HG02610 (cell line): ENCODE data around the gene KHNYN.

ENCODE experiments used
- ATAC-seq: cut with Tn5 transposase; IDR thresholded peaks from one replicate; pipeline ENCODE4 v1.9.1; 2021; ENCODE audit warnings: mild to moderate bottlenecking, moderate library complexity; ENCODE audit not compliant: unreplicated experiment

The KHNYN gene

DNA sequence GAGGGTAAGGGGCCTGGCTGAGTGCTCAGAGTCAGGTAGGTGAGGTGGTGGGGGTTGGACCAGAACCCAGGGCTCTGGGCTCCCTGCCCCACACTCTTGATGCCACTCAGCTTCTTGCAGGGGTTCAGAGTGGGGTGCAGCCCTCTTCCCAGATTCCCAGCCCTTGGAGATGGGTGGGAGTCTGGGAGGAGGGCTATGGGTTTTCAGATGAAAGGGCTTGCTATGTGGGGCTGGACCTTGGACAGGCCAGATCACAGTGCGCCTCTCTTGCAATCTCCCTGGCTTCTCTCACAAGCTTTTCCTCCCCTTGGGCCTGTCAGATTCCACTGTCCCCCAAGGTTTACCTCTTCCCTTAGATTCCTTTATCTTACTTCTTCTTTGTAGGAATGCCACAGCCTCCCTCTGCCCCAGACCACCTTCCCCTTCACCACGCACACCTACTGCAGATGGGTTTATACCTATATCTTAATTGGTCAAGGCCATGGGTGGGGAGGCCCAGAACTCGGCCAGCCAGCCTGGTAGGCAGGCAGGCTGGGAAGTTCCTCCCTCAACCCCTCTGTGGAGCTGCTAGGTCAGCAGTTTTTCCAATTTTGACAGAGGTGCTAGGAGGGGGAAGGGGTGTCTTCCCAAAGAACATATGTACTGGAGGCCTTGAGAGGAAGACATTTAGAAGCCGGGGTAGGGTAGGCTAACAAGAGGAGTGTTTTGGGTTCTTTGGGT is 29.6 kb upstream of the KHNYN start:
- ATAC-seq: no peak

DNA sequence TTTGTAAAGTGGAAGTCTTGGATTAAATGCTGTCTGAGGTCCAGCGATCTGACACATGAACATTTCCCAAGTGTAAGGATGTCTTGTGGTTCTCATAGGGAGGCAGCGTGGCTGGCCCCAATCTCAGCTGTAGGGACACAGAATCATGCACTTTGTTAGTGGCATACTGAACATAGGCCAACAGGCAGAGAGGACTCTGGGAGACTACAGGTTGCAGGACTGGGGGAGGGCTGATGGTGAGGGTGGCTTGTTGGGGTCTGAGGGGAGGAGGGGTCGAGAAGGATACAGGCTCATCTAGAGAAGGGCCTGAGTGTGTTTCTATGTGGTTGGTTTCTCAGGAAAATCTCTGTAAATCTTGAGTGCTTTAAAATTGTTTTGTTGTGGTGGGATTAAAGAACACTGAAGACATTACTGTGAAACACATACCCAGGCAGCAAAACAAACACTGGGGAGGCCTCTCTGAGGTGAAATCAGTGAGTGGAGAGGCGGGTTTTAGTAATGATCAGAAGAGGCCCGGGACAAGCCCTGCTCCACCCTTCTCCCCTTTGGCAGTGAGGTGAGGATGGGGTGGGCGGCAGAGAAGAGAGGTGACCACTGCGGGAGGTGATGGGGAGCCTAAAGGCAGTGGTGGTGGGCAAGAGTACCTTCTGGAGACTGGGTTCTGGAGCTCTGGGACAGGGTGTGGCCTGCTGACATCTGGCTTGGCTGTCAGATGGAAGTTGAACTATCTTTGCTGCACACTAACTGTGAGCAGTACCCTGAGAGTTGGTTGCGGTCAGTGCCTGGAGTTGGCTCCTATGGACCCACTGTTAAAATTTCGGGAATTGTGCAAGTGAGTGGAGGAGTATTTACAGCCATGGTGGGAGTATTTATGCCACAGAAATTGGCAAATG is 27.7 kb upstream of the KHNYN start:
- no peak for ATAC-seq

DNA sequence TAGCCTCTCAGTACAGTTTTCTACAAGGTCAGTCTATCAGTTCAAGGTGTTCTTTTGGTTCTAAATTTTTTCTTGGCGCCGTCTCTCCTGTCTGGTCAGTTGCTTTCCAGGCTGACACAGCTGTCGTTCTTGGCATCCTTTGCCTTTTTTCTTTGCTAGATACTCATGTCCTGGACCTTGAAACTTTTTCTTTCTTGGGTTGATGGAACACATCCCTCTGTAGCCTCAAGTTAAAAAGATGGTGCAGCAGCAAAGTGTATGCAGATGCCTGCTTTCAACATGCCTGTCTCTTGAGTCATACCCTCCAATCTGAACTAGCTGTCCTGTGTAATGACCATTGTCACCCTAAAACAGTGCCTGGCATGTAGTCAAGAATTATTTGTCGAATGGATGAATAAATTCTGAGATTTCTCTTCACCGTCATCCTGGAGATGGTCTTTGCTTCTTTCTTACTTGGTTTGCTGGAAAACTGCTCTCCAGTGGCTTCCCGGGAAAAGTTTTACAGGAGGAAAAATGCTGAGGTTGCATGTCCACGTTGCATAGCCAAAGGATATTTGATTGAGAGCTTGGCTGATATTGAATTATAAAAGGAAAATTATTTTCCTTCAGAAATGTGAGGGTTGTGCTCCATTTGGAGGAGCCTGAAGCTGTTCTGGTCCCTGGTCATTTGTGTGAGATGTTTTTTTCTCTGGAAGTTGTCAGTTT is 26.3 kb upstream of the KHNYN start:
- ATAC-seq: no peak

DNA sequence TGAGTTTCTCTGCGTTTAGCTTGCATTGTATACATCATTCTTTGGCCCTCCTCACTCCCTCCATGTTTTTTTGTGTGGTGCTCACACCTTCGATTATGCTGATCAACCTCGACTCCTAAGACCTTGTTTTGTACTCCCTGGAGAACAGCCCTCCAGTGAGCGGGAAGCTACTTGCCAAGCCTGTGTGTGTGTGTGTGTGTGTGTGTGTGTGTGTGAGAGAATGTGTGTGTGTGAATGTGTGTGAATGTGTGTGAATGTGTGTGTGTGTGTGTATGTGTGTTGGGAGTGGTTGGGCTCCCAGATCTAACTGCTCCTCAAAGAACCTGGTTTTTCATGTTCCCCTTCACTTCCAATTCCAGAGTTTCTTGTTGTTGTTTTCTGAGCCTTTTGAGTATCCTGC is 24.9 kb upstream of the KHNYN start:
- ATAC-seq: no peak

- ATAC-seq: no peak
Observed at GRCh38 chr14:24406416-24406815, 23.3 kb upstream of the KHNYN start.

- ATAC-seq: no peak
Observed at GRCh38 chr14:24407608-24408325, 22.0 kb upstream of the KHNYN start.

- no peak for ATAC-seq
Observed at GRCh38 chr14:24408764-24409163, 21.0 kb upstream of the KHNYN start.

- ATAC-seq: no peak
Observed at GRCh38 chr14:24409192-24409591, 20.6 kb upstream of the KHNYN start.

GRCh38 chr14:24409956-24410355 is 19.8 kb upstream of the KHNYN start:
- no peak for ATAC-seq

DNA sequence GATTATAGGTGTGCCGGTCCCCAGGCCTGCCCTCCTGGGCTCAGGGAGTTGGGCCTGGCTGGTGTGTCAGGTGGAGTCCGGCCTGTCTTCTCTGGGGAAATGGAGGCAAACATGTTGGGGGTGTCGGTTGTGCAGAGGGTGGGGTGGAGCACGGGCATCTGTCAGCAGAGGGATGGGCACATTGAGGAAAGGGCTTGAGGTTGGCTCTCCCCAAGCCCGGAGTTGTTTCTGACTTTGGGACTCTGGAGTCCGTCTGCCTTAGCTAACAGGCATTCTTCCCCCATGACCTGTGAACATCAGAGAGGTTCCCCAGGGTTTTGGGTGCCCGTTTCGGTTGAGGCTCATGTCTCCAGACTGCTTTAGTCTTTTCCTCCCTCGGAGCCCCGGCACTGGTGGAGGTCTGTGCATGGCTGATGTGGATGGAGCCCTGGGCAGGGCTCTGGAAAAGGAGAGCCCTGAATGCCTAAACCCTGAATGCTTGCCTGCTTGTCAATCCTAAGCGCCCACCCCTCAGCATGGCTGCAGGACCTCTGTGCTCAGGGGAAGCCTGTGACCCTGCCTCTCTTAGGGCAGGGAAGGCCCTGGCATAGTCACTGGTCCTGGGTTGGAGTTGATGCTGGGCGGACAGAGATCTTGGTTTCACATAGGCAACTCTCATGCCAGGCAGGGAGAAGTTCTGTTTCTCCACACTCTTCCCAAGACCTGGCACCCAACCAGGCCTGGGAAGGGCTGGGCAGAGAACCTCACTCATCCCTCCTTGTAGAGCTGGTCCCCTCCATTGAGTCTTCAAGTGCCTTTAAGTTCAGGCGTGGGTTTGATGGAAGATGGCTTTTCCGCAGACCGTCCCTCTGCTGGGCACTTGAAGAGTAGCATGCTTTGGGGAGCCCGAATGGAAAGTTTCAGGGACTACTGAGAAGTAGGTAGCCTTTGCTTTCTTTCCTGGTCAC is 18.0 kb upstream of the KHNYN start:
- peak; percentile 55 for ATAC-seq

DNA sequence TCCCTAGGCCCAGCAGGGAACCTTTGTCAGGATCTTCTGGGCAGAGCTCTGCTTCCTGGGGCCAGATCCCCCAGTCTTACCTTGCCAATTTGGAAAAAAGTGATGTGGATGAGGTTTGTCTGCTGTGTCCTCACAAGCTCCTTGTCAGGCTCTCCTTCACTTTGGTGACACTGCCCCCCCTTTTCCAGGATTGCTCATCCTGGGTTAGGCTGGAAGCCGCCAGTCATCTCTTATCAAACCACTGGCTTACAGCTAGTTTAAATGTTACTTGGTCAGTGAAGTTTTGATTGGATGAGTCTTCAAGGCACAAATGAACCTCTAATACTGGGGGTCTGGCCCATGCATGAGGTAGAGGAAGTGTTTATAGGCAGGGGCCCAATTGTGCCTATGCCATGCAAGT is 15.7 kb upstream of the KHNYN start:
- no peak for ATAC-seq

GRCh38 chr14:24414732-24415420 is 14.9 kb upstream of the KHNYN start:
- no peak for ATAC-seq

DNA sequence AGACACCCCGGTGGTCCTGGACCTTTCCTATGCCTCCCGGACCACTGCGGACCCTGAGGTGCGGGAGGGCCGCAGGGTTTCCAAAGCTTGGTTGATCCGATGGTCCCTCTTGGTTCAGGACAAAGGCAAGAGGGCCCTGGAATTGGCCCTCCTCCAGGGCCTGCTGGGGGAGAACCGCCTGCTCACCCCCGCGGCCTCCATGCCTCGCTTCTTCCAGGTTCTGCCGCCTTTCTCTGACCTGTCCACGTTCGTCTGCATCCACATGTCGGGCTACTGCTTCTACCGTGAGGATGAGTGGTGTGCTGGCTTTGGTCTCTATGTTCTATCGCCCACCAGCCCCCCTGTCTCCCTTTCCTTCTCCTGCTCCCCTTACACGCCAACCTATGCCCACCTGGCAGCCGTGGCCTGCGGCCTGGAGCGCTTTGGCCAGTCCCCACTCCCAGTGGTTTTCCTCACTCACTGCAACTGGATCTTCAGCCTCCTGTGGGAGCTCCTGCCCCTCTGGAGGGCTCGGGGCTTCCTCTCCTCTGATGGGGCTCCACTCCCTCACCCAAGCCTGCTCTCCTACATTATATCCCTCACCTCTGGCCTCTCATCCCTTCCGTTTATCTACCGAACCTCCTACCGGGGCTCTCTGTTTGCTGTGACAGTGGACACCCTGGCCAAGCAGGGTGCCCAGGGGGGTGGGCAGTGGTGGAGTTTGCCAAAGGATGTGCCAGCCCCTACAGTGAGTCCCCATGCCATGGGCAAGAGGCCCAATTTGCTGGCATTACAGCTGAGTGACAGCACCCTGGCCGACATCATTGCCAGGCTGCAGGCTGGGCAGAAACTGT is 14.1 kb upstream of the KHNYN start:
- ATAC-seq: no peak

- ATAC-seq: no peak
Observed at GRCh38 chr14:24416254-24416931, 13.4 kb upstream of the KHNYN start.

- ATAC-seq: no peak
Observed at GRCh38 chr14:24416932-24417619, 12.7 kb upstream of the KHNYN start.

- ATAC-seq: no peak
Observed at GRCh38 chr14:24417832-24418491, 11.8 kb upstream of the KHNYN start.

DNA sequence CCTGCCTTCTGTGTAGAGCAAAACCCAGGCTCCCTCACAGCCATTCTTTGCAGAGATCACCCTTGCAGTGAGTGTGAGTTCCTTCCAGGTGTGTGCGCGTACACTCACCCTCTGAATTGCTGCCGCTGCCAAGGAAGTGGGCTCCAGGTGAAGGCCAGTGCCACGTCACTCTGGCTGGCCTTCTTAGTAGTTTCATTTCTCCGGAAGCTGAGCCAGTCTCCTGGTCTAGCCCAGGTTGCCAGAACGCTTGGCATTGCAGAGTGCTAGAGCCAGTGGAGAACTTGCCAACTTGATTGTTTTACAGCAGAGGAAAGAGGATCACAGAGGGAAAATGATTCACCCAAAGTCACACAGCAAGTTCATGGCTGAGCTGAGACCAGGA is 11.3 kb upstream of the KHNYN start:
- no peak for ATAC-seq
